ENCODE data around the gene FAM222A. TPM values are rescaled to one million over a fixed set of nuclear protein-coding genes. Genes with fewer than 3 reads are reported as not detected.

FAM222A gene
- total and polyA plus RNA-seq, 12 donors = 9.2 to 57.8 (median 25.3) TPM

GRCh38 chr12:109722721-109723094 is 9.1 kb downstream of the FAM222A start:
- Histone ChIP-seq H3K9me3 (replicated peaks in 1 of 3) (no peaks in the 10 kb centered on the region), H3K36me3 (replicated peaks in 1 of 2) (no peaks in the 10 kb centered on the region), H3K27ac (peak overlapping the region in 3 of 5 donors; percentile 41 to 89 (median 89)), H3K27me3 (no peaks in the 10 kb centered on the region), H3K4me1 (replicated peaks in 1 of 2) (peaks cover 60 to 86% of the 10 kb centered on the region in 2 donors), H3K4me3 (no peak overlapping the region)
- TF ChIP-seq POLR2A (IDR thresholded peaks at IDR 0.05) (no peak), CTCF (IDR thresholded peaks at IDR 0.05) (no peak)
- whole genome bisulfite sequencing, 4 donors = 70 to 79% (median 72%) methylated on average over 8 to 9 of the region's 9 CpGs
- intact Hi-C loops (cut with DNase I) = no loop called here
- DNase-seq = no peak

DNA sequence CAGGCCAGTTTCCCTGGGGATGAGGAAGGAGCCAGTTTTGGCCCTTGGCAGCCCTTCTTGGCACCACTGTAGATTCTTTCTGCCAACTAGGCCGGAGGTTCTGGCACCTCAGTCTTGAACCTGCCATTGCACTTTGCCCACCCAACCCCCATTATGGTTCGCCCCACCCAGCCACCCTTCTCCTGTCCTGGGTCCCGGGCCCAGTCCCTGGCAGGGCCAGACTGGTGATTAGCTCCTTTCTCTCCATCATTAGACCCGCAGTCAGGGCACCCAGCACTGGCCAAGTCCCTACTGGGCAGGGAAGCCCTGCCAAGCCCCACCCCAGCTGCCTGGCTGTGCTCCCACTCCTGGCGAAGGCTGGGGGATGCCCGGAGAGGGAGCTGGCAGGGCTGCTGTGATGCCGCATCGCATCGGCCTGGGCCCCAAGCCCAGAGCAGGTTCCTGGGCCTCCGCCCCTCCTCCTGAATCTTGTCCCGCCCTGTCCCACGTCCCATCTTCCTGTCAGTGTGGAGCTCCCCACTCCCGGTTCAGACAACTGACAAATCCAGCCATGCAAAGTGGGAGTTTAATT is 9.8 kb downstream of the FAM222A start:
- 33 to 51% (median 38%) methylated on average over 4 to 13 of the region's 13 CpGs for WGBS, 4 donors
- H3K27ac ChIP-seq = peak overlapping the region in 3 of 5 donors; percentile 41 to 89 (median 89)
- H3K9me3 ChIP-seq (replicated peaks in 1 of 3) = no peaks in the 10 kb centered on the region
- TF ChIP-seq CTCF (IDR thresholded peaks at IDR 0.05) = no peak
- no peak for TF ChIP-seq POLR2A (IDR thresholded peaks at IDR 0.05)
- peak; percentile 89 to 93 (median 91) for DNase-seq
- no peaks in the 10 kb centered on the region for H3K36me3 ChIP-seq (replicated peaks in 1 of 2)
- H3K4me1 ChIP-seq (replicated peaks in 1 of 2) = peaks cover 60 to 80% of the 10 kb centered on the region in 2 donors
- H3K27me3 ChIP-seq = no peaks in the 10 kb centered on the region
- intact Hi-C loops (cut with DNase I) = no loop called here
- no peak overlapping the region for H3K4me3 ChIP-seq

- DNase-seq = peak in 1 of 7 donors; percentile 20
- no peak for TF ChIP-seq POLR2A (IDR thresholded peaks at IDR 0.05)
- TF ChIP-seq CTCF (IDR thresholded peaks at IDR 0.05) = no peak
- Histone ChIP-seq H3K36me3 (replicated peaks in 1 of 2) (no peaks in the 10 kb centered on the region), H3K4me3 (no peak overlapping the region), H3K9me3 (replicated peaks in 1 of 3) (no peaks in the 10 kb centered on the region), H3K27ac (peak overlapping the region in 1 of 5 donors; percentile 89), H3K4me1 (replicated peaks in 1 of 2) (peaks cover 55 to 69% of the 10 kb centered on the region in 2 donors), H3K27me3 (no peaks in the 10 kb centered on the region)
- WGBS, 4 donors = 86 to 90% (median 88%) methylated on average over 9 to 14 of the region's 14 CpGs
- intact Hi-C loops (cut with DNase I) = no loop called here
Observed at GRCh38 chr12:109724321-109724892, 10.8 kb downstream of the FAM222A start.

DNA sequence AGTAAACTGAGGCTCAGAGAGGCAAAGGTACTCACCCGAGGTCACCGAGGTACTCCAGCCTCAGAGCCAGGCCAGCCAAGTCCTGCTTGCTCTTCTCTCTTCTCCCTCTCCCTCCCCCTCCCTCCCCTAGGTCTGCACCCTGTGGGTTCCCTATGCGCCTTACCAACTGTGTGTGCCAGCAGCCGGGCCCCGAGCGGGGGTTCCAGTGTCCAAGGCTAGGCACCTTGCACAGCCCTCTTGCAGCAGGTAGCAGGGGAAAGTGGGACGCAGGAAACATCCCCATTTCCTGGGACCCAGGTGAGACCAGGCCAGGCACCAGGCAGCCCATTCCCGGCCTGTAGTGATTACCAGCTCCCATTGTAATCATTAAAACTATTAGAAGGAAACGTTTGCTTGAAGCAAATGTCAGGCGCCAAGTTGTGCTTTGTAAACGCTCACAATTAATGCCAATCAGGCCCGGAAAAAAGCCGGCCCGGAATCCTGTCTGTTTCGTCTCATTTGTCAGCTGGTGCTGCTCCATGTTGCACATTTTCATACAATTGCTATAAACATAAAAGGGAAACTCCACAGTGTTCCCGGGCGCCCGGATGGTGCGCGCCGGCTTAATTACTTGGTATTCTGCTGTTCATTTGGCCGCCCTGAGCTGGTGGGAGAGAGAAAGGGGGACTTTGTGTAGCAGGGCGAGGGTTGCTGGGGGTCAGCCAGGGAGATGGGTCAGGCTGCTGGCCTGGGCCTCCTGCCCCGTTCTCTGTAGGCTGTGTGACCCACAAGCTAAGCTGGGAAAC is 11.9 kb downstream of the FAM222A start:
- intact Hi-C loops (cut with DNase I) = no loop called here
- peak in 2 of 7 donors; percentile 13 to 71 for DNase-seq
- no peak for TF ChIP-seq POLR2A (IDR thresholded peaks at IDR 0.05)
- WGBS, 4 donors = 75 to 88% (median 83%) methylated on average over 18 to 24 of the region's 24 CpGs
- H3K4me3 ChIP-seq = no peak overlapping the region
- peaks cover 44 to 58% of the 10 kb centered on the region in 2 donors for H3K4me1 ChIP-seq (replicated peaks in 1 of 2)
- H3K27me3 ChIP-seq = no peaks in the 10 kb centered on the region
- H3K9me3 ChIP-seq (replicated peaks in 1 of 3) = no peaks in the 10 kb centered on the region
- peak overlapping the region in 1 of 5 donors; percentile 89 for H3K27ac ChIP-seq
- H3K36me3 ChIP-seq (replicated peaks in 1 of 2) = no peaks in the 10 kb centered on the region
